Suprapubic skin (tissue), 4 donors: ENCODE measurements around the gene SIX3.

Experiments used
- CTCF ChIP-seq, 2 donors: fragments of 200-600 bp in 1 of 2; fragments of 450-650 bp in 1 of 2; sonication (generic) in 1 of 2; IDR thresholded peaks; one replicate each; pipeline ENCODE4 v1.5.1; 2016 to 2019; ENCODE audit warnings: antibody characterized with exemption in 2 of 2, mild to moderate bottlenecking in 1 of 2, moderate library complexity in 1 of 2
- EP300 ChIP-seq: sonication (generic); formaldehyde crosslinking; IDR thresholded peaks from one replicate; pipeline ENCODE4 v1.6.1; 2017; ENCODE audit warnings: antibody characterized with exemption
- POLR2A ChIP-seq, 2 donors: fragments of 450-650 bp; IDR thresholded peaks; one replicate each; pipeline ENCODE4 v1.6.1; 2017; ENCODE audit warnings: antibody characterized with exemption in 2 of 2, mild to moderate bottlenecking in 2 of 2, moderate library complexity in 2 of 2
- POLR2AphosphoS5 ChIP-seq, 3 donors: sonication (generic); formaldehyde crosslinking; IDR thresholded peaks; one replicate each; pipeline ENCODE4 v1.6.1; 2017; ENCODE audit warnings: antibody characterized with exemption in 3 of 3

- no peak for TF ChIP-seq CTCF (IDR thresholded peaks at IDR 0.05)
- TF ChIP-seq POLR2AphosphoS5 (IDR thresholded peaks at IDR 0.05), result no peak
- TF ChIP-seq POLR2A (IDR thresholded peaks at IDR 0.05), result no peak
- no peak for TF ChIP-seq EP300
Measured at GRCh38 chr2:44937688-44938240, 3.7 kb upstream of the SIX3 start.
